GM21723 (cell line): ENCODE measurements around the gene DZIP1L.
A peak's percentile ranks its signal among the peaks of the same experiment; 100 is the strongest.
"Not testable (repeated sequence)": the region's sequence is repeated elsewhere in the genome, so short reads cannot be mapped to it uniquely, and the experiment has no call there.

ENCODE experiments used
- ATAC-seq: cut with Tn5 transposase; IDR thresholded peaks from one replicate; pipeline ENCODE4 v1.9.1; 2021; ENCODE audit warnings: mild to moderate bottlenecking, moderate library complexity; ENCODE audit not compliant: unreplicated experiment

Gene DZIP1L, protein sequence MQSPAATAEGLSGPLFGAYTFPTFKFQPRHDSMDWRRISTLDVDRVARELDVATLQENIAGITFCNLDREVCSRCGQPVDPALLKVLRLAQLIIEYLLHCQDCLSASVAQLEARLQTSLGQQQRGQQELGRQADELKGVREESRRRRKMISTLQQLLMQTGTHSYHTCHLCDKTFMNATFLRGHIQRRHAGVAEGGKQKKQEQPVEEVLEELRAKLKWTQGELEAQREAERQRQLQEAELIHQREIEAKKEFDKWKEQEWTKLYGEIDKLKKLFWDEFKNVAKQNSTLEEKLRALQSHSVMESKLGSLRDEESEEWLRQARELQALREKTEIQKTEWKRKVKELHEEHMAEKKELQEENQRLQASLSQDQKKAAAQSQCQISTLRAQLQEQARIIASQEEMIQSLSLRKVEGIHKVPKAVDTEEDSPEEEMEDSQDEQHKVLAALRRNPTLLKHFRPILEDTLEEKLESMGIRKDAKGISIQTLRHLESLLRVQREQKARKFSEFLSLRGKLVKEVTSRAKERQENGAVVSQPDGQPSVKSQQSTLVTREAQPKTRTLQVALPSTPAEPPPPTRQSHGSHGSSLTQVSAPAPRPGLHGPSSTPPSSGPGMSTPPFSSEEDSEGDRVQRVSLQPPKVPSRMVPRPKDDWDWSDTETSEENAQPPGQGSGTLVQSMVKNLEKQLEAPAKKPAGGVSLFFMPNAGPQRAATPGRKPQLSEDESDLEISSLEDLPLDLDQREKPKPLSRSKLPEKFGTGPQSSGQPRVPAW

DNA sequence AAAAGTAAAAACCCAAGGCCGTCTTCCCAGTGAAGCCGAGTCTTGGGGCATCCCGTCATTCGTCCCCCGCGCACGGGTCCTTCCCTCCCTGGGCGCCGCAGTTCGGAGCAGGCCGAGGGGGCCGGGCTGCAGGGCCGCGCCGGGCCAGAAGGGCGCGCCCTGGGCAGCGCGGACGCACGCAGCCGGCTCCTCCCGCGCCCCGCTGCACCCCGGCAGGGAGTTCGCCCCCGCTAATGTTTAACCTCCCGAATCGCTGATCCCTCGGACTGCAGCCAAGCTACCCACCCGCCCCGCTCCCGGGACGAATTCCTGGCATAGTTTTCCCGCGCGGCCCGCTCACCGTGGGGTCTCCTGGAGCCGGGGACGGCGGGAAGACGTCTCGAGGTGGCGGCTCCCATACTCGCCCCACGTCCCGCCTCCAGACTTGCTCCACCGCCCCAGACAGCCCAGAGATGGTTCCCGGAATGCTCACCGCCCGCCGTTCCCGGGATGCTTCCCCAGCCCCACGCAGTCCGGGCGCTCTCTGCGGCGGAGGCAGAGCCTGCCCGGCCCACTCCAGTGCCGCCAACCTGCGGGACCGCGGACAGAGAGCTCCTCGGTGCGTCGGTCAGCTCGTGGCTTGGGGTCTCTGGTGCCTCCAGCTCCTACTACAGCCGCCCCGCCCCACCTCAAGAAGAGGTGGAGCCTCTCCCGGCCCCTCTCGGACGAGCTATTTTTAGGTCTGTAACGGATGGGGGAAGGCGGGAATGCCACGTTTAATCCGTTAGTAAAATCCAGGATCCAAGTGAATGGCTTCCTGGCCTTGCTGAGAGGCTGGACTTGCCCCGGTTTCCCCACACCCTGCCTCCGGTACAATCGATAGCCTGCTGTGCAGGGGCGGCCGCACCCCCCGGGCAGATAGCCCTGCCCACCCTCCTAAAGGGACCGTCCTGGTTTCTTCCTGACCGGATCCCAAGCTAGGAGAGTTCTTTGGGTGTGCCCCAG lies at the start of gene DZIP1L:
DZIP1L (minus strand) TSS at position 621 of the 984 bp plus-strand sequence. CDS start 11,637 bp downstream, outside the sequence.
- peak; percentile 85 for ATAC-seq

GRCh38 chr3:138165061-138165460 lies 49.7 kb upstream of the DZIP1L start:
- no peak for ATAC-seq

DNA sequence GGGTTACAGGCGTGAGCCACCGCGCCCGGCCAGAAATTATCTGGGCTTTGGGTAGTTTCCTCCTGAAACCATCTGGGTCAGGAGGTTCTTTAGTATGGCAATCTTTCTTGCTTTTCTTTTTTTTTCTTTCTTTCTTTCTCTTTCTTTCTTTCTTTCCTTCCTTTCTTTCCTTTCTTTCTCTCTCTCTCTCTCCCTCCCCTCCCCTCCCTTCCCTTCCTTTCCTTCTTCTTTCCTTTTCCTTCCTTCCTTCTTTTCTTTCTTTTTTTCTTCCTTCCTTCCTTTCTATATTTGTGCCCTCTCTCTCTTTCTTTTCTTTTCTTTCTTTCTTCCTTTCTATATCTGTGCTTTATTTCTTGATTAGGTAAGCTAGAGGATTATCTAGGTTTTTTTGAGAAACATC lies 42.3 kb upstream of the DZIP1L start:
- ATAC-seq = no peak

GRCh38 chr3:138154534-138154933 lies 39.1 kb upstream of the DZIP1L start:
- ATAC-seq = no peak

- ATAC-seq = no peak
Observed at GRCh38 chr3:138148503-138148902, 33.1 kb upstream of the DZIP1L start.

- not testable (repeated sequence) for ATAC-seq
Observed at GRCh38 chr3:138142181-138142580, 26.8 kb upstream of the DZIP1L start.

- ATAC-seq = no peak
Observed at GRCh38 chr3:138140940-138141339, 25.5 kb upstream of the DZIP1L start.

DNA sequence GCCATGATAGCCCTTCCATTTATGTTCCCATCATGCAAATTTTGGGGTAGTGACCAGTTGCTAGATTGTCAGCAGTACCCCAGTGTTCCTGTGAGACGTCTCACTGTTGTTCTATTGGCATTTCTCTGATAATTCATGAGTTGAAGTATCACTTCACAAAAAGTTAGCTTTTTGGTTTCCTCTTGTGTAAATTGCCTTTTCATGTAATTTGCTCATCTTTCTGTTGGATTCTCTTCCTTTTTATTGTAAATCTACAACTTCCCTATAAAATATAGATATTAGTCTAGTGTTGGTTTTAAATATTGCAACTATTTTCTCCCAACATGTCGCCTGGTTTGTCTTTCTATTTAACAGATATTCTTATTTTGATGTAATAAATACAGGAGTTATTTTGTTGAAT lies 24.3 kb upstream of the DZIP1L start:
- no peak for ATAC-seq

DNA sequence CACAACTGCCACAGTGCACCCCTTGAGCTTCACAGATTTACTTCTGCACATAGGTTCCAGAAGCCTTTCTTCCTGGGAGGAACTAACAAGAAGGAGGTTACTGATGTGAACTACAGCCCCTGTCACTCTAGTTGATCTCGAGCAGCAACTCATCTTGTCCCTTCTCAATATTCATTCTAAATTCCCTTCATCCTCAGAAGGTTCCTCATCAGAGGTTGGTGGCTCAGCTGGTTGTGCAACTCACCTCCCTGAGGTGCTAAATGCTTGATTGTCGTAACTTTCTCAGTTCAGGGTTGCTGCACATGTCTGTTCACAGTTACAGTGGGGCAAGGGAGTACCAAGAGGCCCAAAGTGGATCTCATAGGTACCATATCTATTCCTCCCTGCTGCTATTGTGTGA lies 22.5 kb upstream of the DZIP1L start:
- ATAC-seq = no peak

- no peak for ATAC-seq
Observed at GRCh38 chr3:138136201-138136600, 20.8 kb upstream of the DZIP1L start.

GRCh38 chr3:138135833-138136194 lies 20.4 kb upstream of the DZIP1L start:
- no peak for ATAC-seq

- no peak for ATAC-seq
Observed at GRCh38 chr3:138135146-138135832, 19.9 kb upstream of the DZIP1L start.

GRCh38 chr3:138132239-138132638 lies 16.8 kb upstream of the DZIP1L start, which contains the start of gene A4GNT:
Gene A4GNT (minus strand): TSS chr3:138132390. CDS start chr3:138131256, 1,134 bp downstream.
- ATAC-seq = no peak

- no peak for ATAC-seq
Observed at GRCh38 chr3:138127636-138128365, 12.4 kb upstream of the DZIP1L start.

- no peak for ATAC-seq
Observed at GRCh38 chr3:138125548-138126221, 10.3 kb upstream of the DZIP1L start.

DNA sequence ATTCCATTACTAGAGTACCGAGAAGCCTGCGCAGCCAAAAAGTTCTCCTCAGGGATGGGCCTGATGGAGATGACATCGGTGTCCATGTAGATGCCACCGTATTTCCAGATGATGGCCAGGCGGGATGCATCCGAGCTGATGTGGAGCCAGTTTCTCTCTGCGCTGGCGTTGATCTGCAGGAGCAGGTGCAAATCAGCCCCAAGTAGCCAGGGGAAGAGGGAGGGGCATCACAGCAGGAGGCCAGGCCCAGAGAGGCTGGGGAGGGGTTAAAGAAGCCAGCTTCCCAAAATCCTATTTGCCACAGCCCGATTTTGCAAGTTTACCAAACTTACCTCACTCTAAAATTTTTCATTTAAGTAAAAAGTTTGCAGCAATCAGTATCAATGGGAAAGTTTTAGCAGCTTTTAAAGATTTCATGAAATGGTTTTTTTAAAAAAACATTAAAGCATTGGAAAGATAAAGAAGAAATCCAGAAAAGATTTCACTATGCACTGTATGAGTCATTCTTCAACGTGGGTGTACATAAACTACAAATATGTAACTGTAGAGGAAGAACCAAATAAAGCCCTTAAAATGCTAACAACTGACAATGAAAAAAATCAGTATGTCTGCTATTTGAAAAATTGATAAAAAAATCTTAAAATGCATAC lies 9.4 kb upstream of the DZIP1L start:
- ATAC-seq = no peak

DNA sequence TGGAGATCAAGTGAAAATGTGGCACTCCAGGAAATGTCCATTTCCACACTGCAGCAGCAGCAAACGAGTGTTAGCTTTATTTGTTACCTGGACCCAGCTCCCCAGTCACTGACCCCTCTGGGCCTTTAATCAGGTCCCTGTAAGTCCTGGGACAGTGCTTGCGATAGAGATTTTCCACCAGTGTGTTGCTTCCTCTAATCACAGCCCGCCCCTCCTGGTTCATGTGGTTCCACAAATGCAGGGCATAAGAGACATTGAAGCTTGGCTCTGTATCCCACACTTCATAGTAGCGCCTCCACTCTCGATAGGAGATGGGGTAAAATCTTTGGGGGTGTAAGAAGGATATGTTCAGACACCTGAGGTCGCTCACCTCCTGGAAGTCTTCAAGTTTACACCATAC lies 8.8 kb upstream of the DZIP1L start:
- ATAC-seq = no peak

GRCh38 chr3:138119423-138119766 lies 4.0 kb upstream of the DZIP1L start:
- ATAC-seq = no peak
